Measurements from ENCODE around the gene PTPRM. TPM values are rescaled to one million over a fixed set of nuclear protein-coding genes. Genes with fewer than 3 reads are reported as not detected.
A peak's percentile ranks its signal among the peaks of the same experiment; 100 is the strongest.
"Not testable (repeated sequence)": the region's sequence is repeated elsewhere in the genome, so short reads cannot be mapped to it uniquely, and the experiment has no call there.

The PTPRM gene
- total RNA-seq, 2 experiments from 2014 or later = 2.1 to 3.0 TPM

- ATAC-seq (peak; percentile 55), DNase-seq (peak; percentile 41)
- no peaks in the 10 kb centered on the region for H3K36me3 Mint-ChIP-seq (ENCODE audit: low read depth)
- H3K4me3 Mint-ChIP-seq = no peak overlapping the region
- no peak overlapping the region for H3K27ac Mint-ChIP-seq
- H3K9me3 Mint-ChIP-seq = no peaks in the 10 kb centered on the region
- ChIA-PET POLR2A (no interaction called here), CTCF (interaction anchor here (1.4 kb wide), 1 partner anchor 9 kb away, joined by 3 read pairs; no protein-coding TSS in a partner anchor)
- TF ChIP-seq, protein P1, sequence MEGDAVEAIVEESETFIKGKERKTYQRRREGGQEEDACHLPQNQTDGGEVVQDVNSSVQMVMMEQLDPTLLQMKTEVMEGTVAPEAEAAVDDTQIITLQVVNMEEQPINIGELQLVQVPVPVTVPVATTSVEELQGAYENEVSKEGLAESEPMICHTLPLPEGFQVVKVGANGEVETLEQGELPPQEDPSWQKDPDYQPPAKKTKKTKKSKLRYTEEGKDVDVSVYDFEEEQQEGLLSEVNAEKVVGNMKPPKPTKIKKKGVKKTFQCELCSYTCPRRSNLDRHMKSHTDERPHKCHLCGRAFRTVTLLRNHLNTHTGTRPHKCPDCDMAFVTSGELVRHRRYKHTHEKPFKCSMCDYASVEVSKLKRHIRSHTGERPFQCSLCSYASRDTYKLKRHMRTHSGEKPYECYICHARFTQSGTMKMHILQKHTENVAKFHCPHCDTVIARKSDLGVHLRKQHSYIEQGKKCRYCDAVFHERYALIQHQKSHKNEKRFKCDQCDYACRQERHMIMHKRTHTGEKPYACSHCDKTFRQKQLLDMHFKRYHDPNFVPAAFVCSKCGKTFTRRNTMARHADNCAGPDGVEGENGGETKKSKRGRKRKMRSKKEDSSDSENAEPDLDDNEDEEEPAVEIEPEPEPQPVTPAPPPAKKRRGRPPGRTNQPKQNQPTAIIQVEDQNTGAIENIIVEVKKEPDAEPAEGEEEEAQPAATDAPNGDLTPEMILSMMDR (IDR thresholded peaks at IDR 0.05) = no peak
- intact Hi-C loops (cut with micrococcal nuclease) = no loop called here
- H3K4me1 Mint-ChIP-seq (ENCODE audit: low read depth) = peaks cover 4% of the 10 kb centered on the region
- no peaks in the 10 kb centered on the region for H3K27me3 Mint-ChIP-seq
Observed at GRCh38 chr18:8052237-8052701, 485.2 kb downstream of the PTPRM start.

- POLR2A ChIA-PET = no interaction called here
Observed at GRCh38 chr18:8056723-8057122, 489.6 kb downstream of the PTPRM start.

GRCh38 chr18:8063152-8063551 is 496.0 kb downstream of the PTPRM start:
- DNase-seq; H3K36me3 Mint-ChIP-seq (ENCODE audit: low read depth); H3K27me3 Mint-ChIP-seq; H3K4me3 Mint-ChIP-seq; ATAC-seq; H3K9me3 Mint-ChIP-seq; POLR2A ChIA-PET; CTCF ChIA-PET; H3K27ac Mint-ChIP-seq; H3K4me1 Mint-ChIP-seq (ENCODE audit: low read depth): not testable (repeated sequence)
- intact Hi-C loops (cut with micrococcal nuclease) = loop anchor here (10.0 kb wide), 1 partner anchor 58 kb away; no protein-coding TSS in a partner anchor

More at GRCh38 chr18:8056723-8057122, 489.6 kb downstream of the PTPRM start:
- no peak for ATAC-seq
- intact Hi-C loops (cut with micrococcal nuclease) = no loop called here
- no peak for DNase-seq
- TF ChIP-seq, protein P1 (IDR thresholded peaks at IDR 0.05) = no peak
- Mint-ChIP-seq H3K36me3 (ENCODE audit: low read depth) (no peaks in the 10 kb centered on the region), H3K27me3 (no peaks in the 10 kb centered on the region), H3K4me3 (no peak overlapping the region), H3K4me1 (ENCODE audit: low read depth) (peaks cover 2% of the 10 kb centered on the region), H3K27ac (no peak overlapping the region), H3K9me3 (no peaks in the 10 kb centered on the region)
- CTCF ChIA-PET = no interaction called here

GRCh38 chr18:8063733-8064132 is 496.6 kb downstream of the PTPRM start:
- ATAC-seq (no peak), DNase-seq (no peak)
- Mint-ChIP-seq H3K4me3 (no peak overlapping the region), H3K4me1 (ENCODE audit: low read depth) (no peaks in the 10 kb centered on the region), H3K9me3 (no peaks in the 10 kb centered on the region), H3K27ac (no peak overlapping the region), H3K36me3 (ENCODE audit: low read depth) (no peaks in the 10 kb centered on the region), H3K27me3 (no peaks in the 10 kb centered on the region)
- CTCF ChIA-PET = no interaction called here
- POLR2A ChIA-PET = no interaction called here
- TF ChIP-seq, protein P1 (IDR thresholded peaks at IDR 0.05) = no peak
- intact Hi-C loops (cut with micrococcal nuclease) = loop anchor here (10.0 kb wide), 1 partner anchor 59 kb away; no protein-coding TSS in a partner anchor

GRCh38 chr18:8065284-8065683 is 498.2 kb downstream of the PTPRM start:
- no peaks in the 10 kb centered on the region for H3K27me3 Mint-ChIP-seq
- no peak overlapping the region for H3K4me3 Mint-ChIP-seq
- intact Hi-C loops (cut with micrococcal nuclease) = loop anchor here (10.0 kb wide), 1 partner anchor 60 kb away; no protein-coding TSS in a partner anchor
- no peaks in the 10 kb centered on the region for H3K9me3 Mint-ChIP-seq
- ATAC-seq (no peak), DNase-seq (no peak)
- no peak overlapping the region for H3K27ac Mint-ChIP-seq
- CTCF ChIA-PET = no interaction called here
- H3K4me1 Mint-ChIP-seq (ENCODE audit: low read depth) = no peaks in the 10 kb centered on the region
- no peaks in the 10 kb centered on the region for H3K36me3 Mint-ChIP-seq (ENCODE audit: low read depth)
- TF ChIP-seq, protein P1 (IDR thresholded peaks at IDR 0.05) = no peak
- POLR2A ChIA-PET = interaction anchor here (0.7 kb wide), 1 partner anchor 32 kb away, joined by 3 read pairs; no protein-coding TSS in a partner anchor

Measured in activated CD8-positive, alpha-beta T cell treated with anti-CD3 and anti-CD28 coated beads for 36 hours (primary cell).